NCI-H446 (cell line): ENCODE data around the gene CTSC.
A peak's percentile ranks its signal among the peaks of the same experiment; 100 is the strongest.

Experiments used
- DNase-seq, 2 experiments: peaks; one replicate each; lab custom pipeline; 2025; lab: John Stamatoyannopoulos, UW

CTSC gene

GRCh38 chr11:88337181-88337986 lies at the start of gene CTSC:
CTSC (minus strand) TSS chr11:88337736; CDS start chr11:88337672, 64 bp downstream.
- DNase-seq = peak; percentile 73 to 90

GRCh38 chr11:88384669-88385005 lies 47.1 kb upstream of the CTSC start:
- no peak for DNase-seq

- no peak for DNase-seq
Observed at GRCh38 chr11:88384004-88384668, 46.6 kb upstream of the CTSC start.

- no peak for DNase-seq
Observed at GRCh38 chr11:88383447-88383846, 45.9 kb upstream of the CTSC start.

- no peak for DNase-seq
Observed at GRCh38 chr11:88379130-88379529, 41.6 kb upstream of the CTSC start.

- no peak for DNase-seq
Observed at GRCh38 chr11:88378422-88379066, 41.0 kb upstream of the CTSC start.

GRCh38 chr11:88377646-88378045 lies 40.1 kb upstream of the CTSC start:
- DNase-seq = peak in 1 of 2 experiments; percentile 2

- DNase-seq = no peak
Observed at GRCh38 chr11:88377144-88377543, 39.6 kb upstream of the CTSC start.

- no peak for DNase-seq
Observed at GRCh38 chr11:88375927-88376470, 38.5 kb upstream of the CTSC start.

- no peak for DNase-seq
Observed at GRCh38 chr11:88370782-88371181, 33.2 kb upstream of the CTSC start.

GRCh38 chr11:88367310-88367709 lies 29.8 kb upstream of the CTSC start:
- no peak for DNase-seq

- no peak for DNase-seq
Observed at GRCh38 chr11:88363648-88364065, 26.1 kb upstream of the CTSC start.

GRCh38 chr11:88363004-88363403 lies 25.5 kb upstream of the CTSC start:
- DNase-seq = no peak

- DNase-seq = no peak
Observed at GRCh38 chr11:88360141-88360540, 22.6 kb upstream of the CTSC start.

- no peak for DNase-seq
Observed at GRCh38 chr11:88359541-88359940, 22.0 kb upstream of the CTSC start.

- DNase-seq = no peak
Observed at GRCh38 chr11:88359114-88359513, 21.6 kb upstream of the CTSC start.

- DNase-seq = no peak
Observed at GRCh38 chr11:88358040-88358431, 20.5 kb upstream of the CTSC start.

- DNase-seq = no peak
Observed at GRCh38 chr11:88357323-88358039, 19.9 kb upstream of the CTSC start.

- no peak for DNase-seq
Observed at GRCh38 chr11:88355887-88356286, 18.4 kb upstream of the CTSC start.

GRCh38 chr11:88354912-88355311 lies 17.4 kb upstream of the CTSC start:
- no peak for DNase-seq

- DNase-seq = no peak
Observed at GRCh38 chr11:88353835-88354496, 16.4 kb upstream of the CTSC start.

GRCh38 chr11:88353386-88353785 lies 15.8 kb upstream of the CTSC start:
- no peak for DNase-seq
